GM18498 (cell line): Measurements from ENCODE around the gene LILRB3.

Experiments
- ATAC-seq: cut with Tn5 transposase; IDR thresholded peaks from one replicate; pipeline ENCODE4 v1.9.1; 2021; ENCODE audit warnings: mild to moderate bottlenecking, moderate library complexity; ENCODE audit not compliant: unreplicated experiment

LILRB3 gene

GRCh38 chr19:54169149-54169740 lies 53.6 kb downstream of the LILRB3 start:
- ATAC-seq: no peak

GRCh38 chr19:54168174-54168917 lies 54.5 kb downstream of the LILRB3 start:
- ATAC-seq: no peak
